Body of pancreas (tissue), 4 donors: ENCODE measurements around the gene PTPRCAP. TPM values are rescaled to one million over a fixed set of nuclear protein-coding genes. Genes with fewer than 3 reads are reported as not detected.

ENCODE experiments used
- ATAC-seq: fragments of 150-250 bp; one replicate; pipeline ENCODE4 v1.9.1; 2016
- DNase-seq, 4 donors: peaks; one replicate each; pipeline ENCODE4 v3.0.0-alpha.2; 2019
- H3K27ac ChIP-seq, 4 donors: fragments of 200-600 bp; sonication (generic); 1 replicate in 3 of 4; 2 replicates in 1 of 4; pipeline versions ENCODE4 v1.5.1 to v1.6.1; 2016 to 2019; ENCODE audit warnings: mild to moderate bottlenecking in 1 of 4, mixed read lengths in 1 of 4, moderate library complexity in 1 of 4
- H3K27me3 ChIP-seq, 2 donors: fragments of 200-600 bp; sonication (generic); one replicate each; pipeline ENCODE4 v1.6.0; 2016; ENCODE audit warnings: mild to moderate bottlenecking in 1 of 2
- H3K36me3 ChIP-seq, 2 donors: fragments of 200-600 bp; sonication (generic); replicated peaks in 1 of 2; 2 replicates each; pipeline ENCODE4 v1.5.1; 2016; ENCODE audit warnings: low read depth in 2 of 2; ENCODE audit not compliant: insufficient read depth in 1 of 2
- H3K4me1 ChIP-seq: fragments of 200-600 bp; sonication (generic); one replicate; pipeline ENCODE4 v1.6.0; 2016
- H3K4me3 ChIP-seq, 2 donors: fragments of 200-600 bp; sonication (generic); 1 replicate in 1 of 2; 2 replicates in 1 of 2; pipeline ENCODE4 v1.5.1; 2016 to 2019
- H3K9me3 ChIP-seq, 3 donors: fragments of 200-600 bp; sonication (generic); 1 replicate in 2 of 3; 2 replicates in 1 of 3; pipeline ENCODE4 v1.5.1; 2016
- CTCF ChIP-seq, 7 experiments: fragments of 450-650 bp in 4 of 7; fragments of 200-600 bp in 3 of 7; sonication (generic) in 3 of 7; IDR thresholded peaks; one replicate each; pipeline ENCODE4 v1.5.1; 2016 to 2019; ENCODE audit warnings: antibody characterized with exemption in 7 of 7
- POLR2A ChIP-seq, 3 donors: fragments of 450-650 bp; IDR thresholded peaks; one replicate each; pipeline ENCODE4 v1.6.1; 2016; ENCODE audit warnings: antibody characterized with exemption in 3 of 3, mild to moderate bottlenecking in 2 of 3
- WGBS, 2 donors: methylation state at CpG; one replicate each; pipeline ENCODE4 v1.1.5; 2017; 5-methylcytosine and 5-hydroxymethylcytosine counted together
- intact Hi-C: fragments of 100-400 bp; cut with DNase I; formaldehyde crosslinking; loops from one replicate; pipeline ENCODE4 v1.15.1; 2023
- total RNA-seq, 2 donors: library from RNA; depleted of rRNA; stranded (reverse); fragments of >200 nt; gene quantifications; one replicate each; pipeline ENCODE4 v1.1.0, GENCODE V29; 2016

Gene PTPRCAP
- total RNA-seq, 2 donors from 2014 or later, result 6.0 to 6.9 TPM

- peak; percentile 64 to 76 (median 71) for TF ChIP-seq POLR2A (IDR thresholded peaks at IDR 0.05)
- peak in 6 of 7 experiments; percentile 10 to 85 (median 45) for TF ChIP-seq CTCF (IDR thresholded peaks at IDR 0.05)
- WGBS, 2 donors, result 0 to 1% methylated on average over 5 to 58 of the region's 73 CpGs
- Histone ChIP-seq H3K4me3 (peak within 1 kb of the TSS; percentile 95 to 97), H3K27ac (peak within 1 kb of the TSS; percentile 87 to 98 (median 93)), H3K27me3 (no peaks in the 10 kb centered on the region), H3K4me1 (peaks cover 27% of the 10 kb centered on the region), H3K36me3 (peaks cover 8 to 13% of the 10 kb centered on the region in 2 donors), H3K9me3 (no peaks in the 10 kb centered on the region)
- ATAC-seq (peak; percentile 95), DNase-seq (peak; percentile 90 to 93 (median 92))
- intact Hi-C loops, result no loop called here
These were observed 35.8 kb downstream of the PTPRCAP start, which contains the start of gene PPP1CA for GRCh38 chr11:67401495-67402191. Gene PPP1CA (minus strand): TSS chr11:67401858. CDS start chr11:67401782, 76 bp downstream.

- no peak for DNase-seq
- H3K27me3 ChIP-seq, result no peaks in the 10 kb centered on the region
- no peaks in the 10 kb centered on the region for H3K9me3 ChIP-seq
- peak overlapping the region; percentile 95 to 97 for H3K4me3 ChIP-seq
- intact Hi-C loops, result no loop called here
- 0 to 3% methylated on average over 1 to 25 of the region's 27 CpGs for WGBS, 2 donors
- H3K27ac ChIP-seq, result peak overlapping the region; percentile 87 to 98 (median 93)
- peaks cover 27% of the 10 kb centered on the region for H3K4me1 ChIP-seq
- TF ChIP-seq POLR2A (IDR thresholded peaks at IDR 0.05), result no peak
- TF ChIP-seq CTCF (IDR thresholded peaks at IDR 0.05), result no peak
- no peak for ATAC-seq
- H3K36me3 ChIP-seq, result peaks cover 8 to 13% of the 10 kb centered on the region in 2 donors
These were observed 36.5 kb downstream of the PTPRCAP start for GRCh38 chr11:67400942-67401494.

- intact Hi-C loops, result no loop called here
- Histone ChIP-seq H3K4me3 (peak overlapping the region in 1 of 2 donors; percentile 95), H3K4me1 (peaks cover 27% of the 10 kb centered on the region), H3K27me3 (no peaks in the 10 kb centered on the region), H3K27ac (peak overlapping the region in 3 of 4 donors; percentile 87 to 98 (median 95)), H3K9me3 (no peaks in the 10 kb centered on the region), H3K36me3 (peaks cover 8 to 13% of the 10 kb centered on the region in 2 donors)
- WGBS, 2 donors, result 20 to 28% methylated on average over 15 to 22 of the region's 23 CpGs
- no peak for ATAC-seq
- no peak for TF ChIP-seq POLR2A (IDR thresholded peaks at IDR 0.05)
- TF ChIP-seq CTCF (IDR thresholded peaks at IDR 0.05), result no peak
- DNase-seq, result no peak
These were observed 37.1 kb downstream of the PTPRCAP start for GRCh38 chr11:67400251-67400941.

- no peaks in the 10 kb centered on the region for H3K27me3 ChIP-seq
- 87 to 90% methylated on average over 12 to 31 of the region's 31 CpGs for WGBS, 2 donors
- TF ChIP-seq POLR2A (IDR thresholded peaks at IDR 0.05) (no peak), CTCF (IDR thresholded peaks at IDR 0.05) (no peak)
- H3K9me3 ChIP-seq, result no peaks in the 10 kb centered on the region
- ATAC-seq (no peak), DNase-seq (no peak)
- H3K4me1 ChIP-seq, result peaks cover 27% of the 10 kb centered on the region
- peaks cover 8 to 13% of the 10 kb centered on the region in 2 donors for H3K36me3 ChIP-seq
- H3K27ac ChIP-seq, result no peak overlapping the region
- no peak overlapping the region for H3K4me3 ChIP-seq
- intact Hi-C loops, result no loop called here
These were observed 38.6 kb downstream of the PTPRCAP start for GRCh38 chr11:67398661-67399563.
